ENCODE measurements around the gene CTXND1. TPM values are rescaled to one million over a fixed set of nuclear protein-coding genes. Genes with fewer than 3 reads are reported as not detected.

CTXND1 gene
- total and polyA plus RNA-seq, 2 of the 8 experiments (the other 6 are each of a cell fraction or from before 2014, with no cell fraction given), result 0.03 TPM; not detected in 1

GRCh38 chr15:80265021-80265420 lies 13.0 kb upstream of the CTXND1 start (continued):
- TF ChIP-seq CHD7 (IDR thresholded peaks at IDR 0.05; ENCODE audit: insufficient replicate concordance, low read length), result no peak
- no peak for TF ChIP-seq PHF8 (conservative IDR thresholded peaks at IDR 0.05; ENCODE audit: low read depth, low read length)
- no peak for TF ChIP-seq RBBP5 (IDR thresholded peaks at IDR 0.05; ENCODE audit: borderline replicate concordance, low read depth, low read length)
- TF ChIP-seq ZNF274 (IDR thresholded peaks at IDR 0.05; ENCODE audit: borderline replicate concordance, extremely low read depth, low read length), result no peak
- TF ChIP-seq GABPA (IDR thresholded peaks at IDR 0.05; ENCODE audit: borderline replicate concordance, insufficient read depth, low read length), result no peak
- no peak for TF ChIP-seq SIN3A (conservative IDR thresholded peaks at IDR 0.05 in 1 of 2, IDR thresholded peaks at IDR 0.05 in 1 of 2; ENCODE audit: low read depth in 1 of 2, low read length in 2 of 2)
- no peak for TF ChIP-seq RFX5 (IDR thresholded peaks at IDR 0.05; ENCODE audit: borderline replicate concordance, low read depth, low read length)
- TF ChIP-seq MAX (IDR thresholded peaks at IDR 0.05), result no peak

Data from H1 (cell line).